ENCODE measurements around the gene KAT5. TPM values are rescaled to one million over a fixed set of nuclear protein-coding genes. Genes with fewer than 3 reads are reported as not detected.
A peak's percentile ranks its signal among the peaks of the same experiment; 100 is the strongest.

Gene KAT5
- total RNA-seq, 2 experiments from 2014 or later: 79.9 to 97.1 TPM

- DNase-seq (ENCODE audit: low spot score): peak; percentile 31
- Histone ChIP-seq H3K9me3 (ENCODE audit: low read length) (no peaks in the 10 kb centered on the region), H3K36me3 (ENCODE audit: insufficient read depth, low read length) (peaks cover 29% of the 10 kb centered on the region), H3K4me3 (ENCODE audit: low read depth, low read length, poor library complexity, severe bottlenecking) (peak overlapping the region; percentile 100), H3K27ac (ENCODE audit: low read depth, low read length, poor library complexity, severe bottlenecking) (peak overlapping the region; percentile 90), H3K4me1 (ENCODE audit: insufficient read depth, low read length, poor library complexity, severe bottlenecking) (peaks cover 15% of the 10 kb centered on the region), H4K20me1 (ENCODE audit: insufficient read depth, low read length) (peaks cover 11% of the 10 kb centered on the region; the same call in 1 of the 2 replicates), H3K79me2 (ENCODE audit: insufficient read depth, low read depth, low read length) (peaks cover 19% of the 10 kb centered on the region), H3K9me2 (ENCODE audit: insufficient read depth, low read length) (no peaks in the 10 kb centered on the region), H2AFZ (ENCODE audit: low read length) (peak overlapping the region; percentile 68), H3K4me2 (ENCODE audit: low read length) (peak overlapping the region; percentile 97)
- CTCF ChIA-PET (ENCODE audit: unreplicated experiment): interaction anchor here (0.6 kb wide), 2 partner anchors 119 to 1724 kb away, joined by 6 to 7 read pairs; no protein-coding TSS in a partner anchor
- POLR2A ChIA-PET: interaction anchor here (0.6 to 1.6 kb wide), 4 partner anchors 24 to 221 kb away, joined by 3 to 7 read pairs (median 6); no protein-coding TSS in a partner anchor
- TF ChIP-seq EZH2phosphoT487 (IDR thresholded peaks at IDR 0.05; ENCODE audit: borderline replicate concordance, low read depth, low read length) (no peak), CTCF (conservative IDR thresholded peaks at IDR 0.05; ENCODE audit: low read length) (no peak)
- no TSS peak for BruUV-seq (replicated peaks)
- intact Hi-C loops (cut with micrococcal nuclease; ENCODE audit: unreplicated experiment): loop anchor here (1.0 to 5.0 kb wide), 4 partner anchors 24 to 196 kb away; partner anchors contain the start of genes FAM89B, PCNX3 and ZNRD2
These were observed 48.3 kb upstream of the KAT5 start for GRCh38 chr11:65663639-65664200.

GRCh38 chr11:65672180-65672860 is 39.7 kb upstream of the KAT5 start:
- BruUV-seq (replicated peaks): no TSS peak
- POLR2A ChIA-PET: no interaction called here
- intact Hi-C loops (cut with micrococcal nuclease; ENCODE audit: unreplicated experiment): no loop called here

More at GRCh38 chr11:65672180-65672860, 39.7 kb upstream of the KAT5 start:
- Histone ChIP-seq H3K9me3 (ENCODE audit: low read length) (no peaks in the 10 kb centered on the region), H3K79me2 (ENCODE audit: insufficient read depth, low read depth, low read length) (no peaks in the 10 kb centered on the region), H3K4me2 (ENCODE audit: low read length) (no peak overlapping the region), H3K4me1 (ENCODE audit: insufficient read depth, low read length, poor library complexity, severe bottlenecking) (no peaks in the 10 kb centered on the region), H3K9me2 (ENCODE audit: insufficient read depth, low read length) (no peaks in the 10 kb centered on the region), H4K20me1 (ENCODE audit: insufficient read depth, low read length) (no peaks in the 10 kb centered on the region), H2AFZ (ENCODE audit: low read length) (no peak overlapping the region), H3K27ac (ENCODE audit: low read depth, low read length, poor library complexity, severe bottlenecking) (no peak overlapping the region), H3K4me3 (ENCODE audit: low read depth, low read length, poor library complexity, severe bottlenecking) (no peak overlapping the region), H3K36me3 (ENCODE audit: insufficient read depth, low read length) (no peaks in the 10 kb centered on the region)
- CTCF ChIA-PET (ENCODE audit: unreplicated experiment): interaction anchor here (0.6 kb wide), 1 partner anchor 33 kb away, joined by 3 read pairs; no protein-coding TSS in a partner anchor
- no peak for DNase-seq (ENCODE audit: low spot score)
- no peak for TF ChIP-seq EZH2phosphoT487 (IDR thresholded peaks at IDR 0.05; ENCODE audit: borderline replicate concordance, low read depth, low read length)
- no peak for TF ChIP-seq CTCF (conservative IDR thresholded peaks at IDR 0.05; ENCODE audit: low read length)
